Endothelial cell (in vitro differentiated cells): ENCODE results near the gene TMEFF2. TPM values are rescaled to one million over a fixed set of nuclear protein-coding genes. Genes with fewer than 3 reads are reported as not detected.

Source experiments
- DNase-seq: peaks from one replicate; pipeline ENCODE4 v3.0.0; 2021; ENCODE audit warnings: low spot score
- H3K27ac Mint-ChIP-seq: one replicate; pipeline ENCODE4 v1.8.0; 2021; ENCODE audit warnings: mixed read lengths, inconsistent platforms; ENCODE audit not compliant: unreplicated experiment
- H3K27me3 Mint-ChIP-seq: one replicate; pipeline ENCODE4 v1.8.0; 2021; ENCODE audit warnings: mild to moderate bottlenecking, moderate library complexity, mixed read lengths, inconsistent platforms; ENCODE audit not compliant: unreplicated experiment
- H3K36me3 Mint-ChIP-seq: one replicate; pipeline ENCODE4 v1.8.0; 2021; ENCODE audit warnings: mild to moderate bottlenecking, low read depth, mixed read lengths, inconsistent platforms; ENCODE audit not compliant: unreplicated experiment
- H3K4me1 Mint-ChIP-seq: one replicate; pipeline ENCODE4 v1.8.0; 2021; ENCODE audit warnings: mild to moderate bottlenecking, mixed read lengths, inconsistent platforms; ENCODE audit not compliant: unreplicated experiment
- H3K4me3 Mint-ChIP-seq: one replicate; pipeline ENCODE4 v1.8.0; 2021; ENCODE audit warnings: mild to moderate bottlenecking, mixed read lengths, inconsistent platforms; ENCODE audit not compliant: unreplicated experiment
- H3K9me3 Mint-ChIP-seq: one replicate; pipeline ENCODE4 v1.8.0; 2021; ENCODE audit warnings: mixed read lengths, inconsistent platforms; ENCODE audit not compliant: unreplicated experiment
- CTCF ChIP-seq: fragments of 200-600 bp; sonication (generic); IDR thresholded peaks from one replicate; pipeline ENCODE4 v1.5.0; 2021; ENCODE audit warnings: antibody characterized with exemption; ENCODE audit not compliant: unreplicated experiment
- total RNA-seq: library from RNA; stranded (reverse); fragmentation: NEBNext Ultra II Directional; extraction: Animal tissue kit (Norgen Biotek cat#: 25700); gene quantifications from one replicate; pipeline ENCODE4 v1.2.1, GENCODE V29; 2021; ENCODE audit not compliant: unreplicated experiment

The TMEFF2 gene
- total RNA-seq, 1 donor from 2014 or later = 0.10 TPM

- TF ChIP-seq CTCF = no peak
- Mint-ChIP-seq H3K36me3 (no peaks in the 10 kb centered on the region), H3K9me3 (no peaks in the 10 kb centered on the region)
Measured at GRCh38 chr2:191913796-191914195, 280.9 kb downstream of the TMEFF2 start.

GRCh38 chr2:191912764-191913163 is 282.0 kb downstream of the TMEFF2 start:
- H3K27me3 Mint-ChIP-seq = no peaks in the 10 kb centered on the region
- H3K9me3 Mint-ChIP-seq = no peaks in the 10 kb centered on the region
- DNase-seq = no peak
- no peak for TF ChIP-seq CTCF
- H3K27ac Mint-ChIP-seq = no peak overlapping the region
- no peak overlapping the region for H3K4me3 Mint-ChIP-seq
- no peaks in the 10 kb centered on the region for H3K36me3 Mint-ChIP-seq
- peaks cover 9% of the 10 kb centered on the region for H3K4me1 Mint-ChIP-seq

More at GRCh38 chr2:191913796-191914195, 280.9 kb downstream of the TMEFF2 start:
- DNase-seq = no peak
- Mint-ChIP-seq H3K4me3 (no peak overlapping the region), H3K27me3 (no peaks in the 10 kb centered on the region), H3K27ac (no peak overlapping the region), H3K4me1 (peaks cover 2% of the 10 kb centered on the region)

GRCh38 chr2:191910518-191910917 is 284.2 kb downstream of the TMEFF2 start:
- Mint-ChIP-seq H3K36me3 (no peaks in the 10 kb centered on the region), H3K4me3 (no peak overlapping the region), H3K27me3 (no peaks in the 10 kb centered on the region), H3K4me1 (peaks cover 30% of the 10 kb centered on the region), H3K27ac (no peak overlapping the region), H3K9me3 (no peaks in the 10 kb centered on the region)
- DNase-seq = no peak
- no peak for TF ChIP-seq CTCF

GRCh38 chr2:191908874-191909273 is 285.9 kb downstream of the TMEFF2 start:
- TF ChIP-seq CTCF = no peak
- no peak for DNase-seq
- peaks cover 37% of the 10 kb centered on the region for H3K4me1 Mint-ChIP-seq

GRCh38 chr2:191907545-191907944 is 287.2 kb downstream of the TMEFF2 start:
- H3K27ac Mint-ChIP-seq = peak overlapping the region; percentile 88
- peaks cover 35% of the 10 kb centered on the region for H3K4me1 Mint-ChIP-seq
- no peaks in the 10 kb centered on the region for H3K9me3 Mint-ChIP-seq
- peak overlapping the region; percentile 0 for H3K4me3 Mint-ChIP-seq
- no peak for TF ChIP-seq CTCF
- no peaks in the 10 kb centered on the region for H3K27me3 Mint-ChIP-seq
- DNase-seq = no peak
- no peaks in the 10 kb centered on the region for H3K36me3 Mint-ChIP-seq

More at GRCh38 chr2:191908874-191909273, 285.9 kb downstream of the TMEFF2 start:
- no peaks in the 10 kb centered on the region for H3K36me3 Mint-ChIP-seq
- no peaks in the 10 kb centered on the region for H3K27me3 Mint-ChIP-seq
- H3K4me3 Mint-ChIP-seq = no peak overlapping the region
- H3K9me3 Mint-ChIP-seq = no peaks in the 10 kb centered on the region
- H3K27ac Mint-ChIP-seq = no peak overlapping the region
